Umbilical cord (tissue), 2 donors: Measurements from ENCODE around the gene SYNC. TPM values are rescaled to one million over a fixed set of nuclear protein-coding genes. Genes with fewer than 3 reads are reported as not detected.

Source experiments
- DNase-seq: peaks from one replicate; pipeline ENCODE4 v3.0.0-alpha.2; 2015; ENCODE audit warnings: low spot score
- total RNA-seq: library from RNA; depleted of rRNA; stranded (reverse); fragments of >200 nt; gene quantifications from one replicate; pipeline ENCODE4 v1.2.3, GENCODE V29; 2014; ENCODE audit warnings: low replicate concordance; ENCODE audit not compliant: insufficient read depth

The SYNC gene
- 30.3 TPM for total RNA-seq

- peak; percentile 70 for DNase-seq
Observed at GRCh38 chr1:32702599-32703478, at the start of gene SYNC. Gene SYNC, minus strand, starts transcription at chr1:32702770. Its CDS starts 110 bp downstream, at chr1:32702660.

GRCh38 chr1:32749771-32750170, 47.2 kb upstream of the SYNC start:
- no peak for DNase-seq

- DNase-seq, result no peak
Observed at GRCh38 chr1:32749332-32749731, 46.8 kb upstream of the SYNC start.

GRCh38 chr1:32748926-32749325, 46.4 kb upstream of the SYNC start:
- DNase-seq, result no peak

GRCh38 chr1:32748348-32748747, 45.8 kb upstream of the SYNC start:
- DNase-seq, result no peak

- no peak for DNase-seq
Observed at GRCh38 chr1:32746130-32746529, 43.6 kb upstream of the SYNC start.

- no peak for DNase-seq
Observed at GRCh38 chr1:32744071-32744425, 41.5 kb upstream of the SYNC start.

GRCh38 chr1:32743380-32744070, 41.0 kb upstream of the SYNC start:
- DNase-seq, result no peak

GRCh38 chr1:32742956-32743355, 40.4 kb upstream of the SYNC start:
- no peak for DNase-seq

GRCh38 chr1:32742199-32742947, 39.8 kb upstream of the SYNC start:
- no peak for DNase-seq

GRCh38 chr1:32741413-32742198, 39.0 kb upstream of the SYNC start:
- DNase-seq, result no peak

- no peak for DNase-seq
Observed at GRCh38 chr1:32741059-32741412, 38.5 kb upstream of the SYNC start.

- DNase-seq, result no peak
Observed at GRCh38 chr1:32736812-32737791, 34.5 kb upstream of the SYNC start.

GRCh38 chr1:32733582-32734321, 31.2 kb upstream of the SYNC start:
- DNase-seq, result no peak

- no peak for DNase-seq
Observed at GRCh38 chr1:32729254-32730046, 26.9 kb upstream of the SYNC start.

GRCh38 chr1:32728413-32729077, 26.0 kb upstream of the SYNC start:
- DNase-seq, result no peak

- no peak for DNase-seq
Observed at GRCh38 chr1:32727876-32728275, 25.3 kb upstream of the SYNC start.

- no peak for DNase-seq
Observed at GRCh38 chr1:32725615-32725982, 23.0 kb upstream of the SYNC start.
